Measurements from ENCODE around the gene BBS5. TPM values are rescaled to one million over a fixed set of nuclear protein-coding genes. Genes with fewer than 3 reads are reported as not detected.

BBS5 gene
- total RNA-seq, 1 experiment from 2014 or later: 1.9 TPM

GRCh38 chr2:169469952-169470572 is 9.2 kb upstream of the BBS5 start:
- Histone ChIP-seq H3K27me3 (ENCODE audit: control insufficient read depth, insufficient read depth, low read length) (no peaks in the 10 kb centered on the region), H3K4me3 (ENCODE audit: insufficient read depth, low read depth, low read length) (no peak overlapping the region), H3K36me3 (replicated peaks; ENCODE audit: control insufficient read depth, insufficient read depth, low read length) (no peaks in the 10 kb centered on the region)
- DNase-seq: no peak

DNA sequence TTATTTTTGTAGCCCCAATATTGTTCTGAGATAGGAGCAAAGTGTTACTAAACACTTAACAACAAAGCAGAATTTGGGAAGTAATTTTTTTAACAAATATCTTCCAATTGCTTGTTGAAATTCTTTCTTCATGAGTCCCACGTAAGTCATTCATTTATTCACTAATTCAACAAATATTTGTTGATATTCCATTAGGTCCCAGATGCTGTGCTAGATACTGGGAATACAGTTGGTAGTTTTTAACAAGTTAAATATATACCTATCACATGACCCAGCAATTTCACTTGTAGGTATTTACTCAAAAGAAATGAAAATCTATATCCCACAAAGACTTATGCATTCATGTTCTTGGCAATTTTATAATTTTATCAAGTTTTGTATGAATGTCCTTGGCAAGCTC is 7.0 kb upstream of the BBS5 start:
- DNase-seq: no peak
- no peak overlapping the region for H3K4me3 ChIP-seq (ENCODE audit: insufficient read depth, low read depth, low read length)
- no peaks in the 10 kb centered on the region for H3K27me3 ChIP-seq (ENCODE audit: control insufficient read depth, insufficient read depth, low read length)
- H3K36me3 ChIP-seq (replicated peaks; ENCODE audit: control insufficient read depth, insufficient read depth, low read length): no peaks in the 10 kb centered on the region

DNA sequence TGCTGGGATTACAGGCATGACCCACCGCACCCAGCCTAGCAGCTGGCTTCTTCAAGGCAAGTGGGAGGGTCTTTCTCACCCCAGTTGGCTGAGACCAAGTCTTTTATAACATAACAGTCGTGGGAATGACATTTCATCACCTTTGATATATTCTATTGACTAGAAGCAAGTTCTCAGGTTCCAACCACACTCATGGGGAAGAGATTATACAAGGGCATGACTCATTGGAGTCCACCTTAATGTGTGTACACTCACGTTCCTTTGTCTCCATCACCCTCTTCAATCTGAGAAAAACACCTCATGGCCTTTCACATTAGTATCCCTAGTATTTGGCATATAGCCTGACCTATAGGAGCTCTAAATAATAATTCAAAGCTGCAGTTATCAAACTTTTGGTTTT is 2.8 kb upstream of the BBS5 start:
- no peak overlapping the region for H3K4me3 ChIP-seq (ENCODE audit: insufficient read depth, low read depth, low read length)
- DNase-seq: no peak
- H3K36me3 ChIP-seq (replicated peaks; ENCODE audit: control insufficient read depth, insufficient read depth, low read length): no peaks in the 10 kb centered on the region
- peaks cover 22% of the 10 kb centered on the region for H3K27me3 ChIP-seq (ENCODE audit: control insufficient read depth, insufficient read depth, low read length)

DNA sequence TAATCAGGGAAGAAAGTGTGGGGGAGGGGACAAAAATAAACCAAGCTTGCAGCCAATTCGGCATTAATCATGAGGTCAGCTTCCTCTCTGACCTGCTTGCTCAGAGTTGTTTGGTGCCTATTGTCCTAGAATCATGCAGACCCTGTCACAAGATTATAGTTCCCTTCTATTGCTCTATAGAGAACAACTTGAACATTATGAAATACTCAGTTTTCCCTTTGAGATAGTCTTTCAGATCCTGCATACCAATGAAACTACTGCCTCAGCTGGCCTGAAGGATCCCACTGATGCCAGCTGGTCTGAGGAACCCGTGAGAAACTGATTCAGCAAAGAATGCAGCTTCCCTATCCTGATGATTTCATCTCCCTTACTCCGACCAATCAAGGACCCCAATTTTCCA is 955 bp upstream of the BBS5 start:
- Histone ChIP-seq H3K27me3 (ENCODE audit: control insufficient read depth, insufficient read depth, low read length) (peaks cover 25% of the 10 kb centered on the region), H3K4me3 (ENCODE audit: insufficient read depth, low read depth, low read length) (no peak overlapping the region), H3K36me3 (replicated peaks; ENCODE audit: control insufficient read depth, insufficient read depth, low read length) (no peaks in the 10 kb centered on the region)
- DNase-seq: no peak

DNA sequence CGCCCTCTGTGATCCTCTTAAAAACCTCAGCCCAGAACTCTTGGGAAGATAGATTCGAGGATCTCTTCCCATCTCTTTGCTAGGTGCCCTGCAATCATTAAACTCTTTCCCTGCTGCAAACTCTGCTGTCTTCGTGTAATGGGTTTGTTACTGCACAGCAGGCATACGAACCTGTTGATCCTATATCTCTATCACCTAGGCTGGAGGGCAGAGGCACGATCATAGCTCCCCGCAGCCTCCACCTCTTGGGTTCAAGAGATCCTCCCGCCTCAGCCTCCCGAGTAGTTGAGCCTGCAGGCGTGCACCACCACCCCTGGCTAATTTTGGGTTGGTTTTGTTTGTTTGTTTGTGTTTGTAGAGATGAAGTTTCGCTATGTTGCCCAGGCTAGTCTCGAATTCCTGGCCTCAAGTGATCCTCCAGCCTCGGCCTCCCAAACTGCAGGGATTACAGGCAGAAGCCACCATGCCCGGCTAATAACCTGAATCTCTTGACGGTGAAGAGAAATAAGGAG is 493 bp upstream of the BBS5 start:
- Histone ChIP-seq H3K36me3 (replicated peaks; ENCODE audit: control insufficient read depth, insufficient read depth, low read length) (no peaks in the 10 kb centered on the region), H3K27me3 (ENCODE audit: control insufficient read depth, insufficient read depth, low read length) (peaks cover 25% of the 10 kb centered on the region), H3K4me3 (ENCODE audit: insufficient read depth, low read depth, low read length) (peak overlapping the region; percentile 76)
- no peak for DNase-seq

DNA sequence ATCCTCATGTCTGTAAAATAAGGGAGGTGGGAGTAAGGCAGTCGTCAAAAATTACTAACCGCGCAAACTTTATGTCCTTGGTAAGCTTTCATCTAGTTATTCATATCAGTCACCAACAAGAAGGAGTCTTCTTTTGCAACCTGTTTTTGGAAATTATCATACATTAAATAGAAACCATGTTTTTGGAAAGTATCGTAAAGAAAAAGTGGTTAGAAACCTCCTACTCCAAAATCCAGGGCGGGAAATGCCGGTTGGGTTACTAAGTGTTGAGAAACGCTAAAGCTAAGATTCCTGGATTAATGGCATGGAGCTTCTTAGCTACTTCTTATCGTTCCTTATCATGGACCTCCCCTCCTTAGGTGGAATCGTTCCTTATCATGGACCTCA is 778 bp downstream of the BBS5 start:
- H3K36me3 ChIP-seq (replicated peaks; ENCODE audit: control insufficient read depth, insufficient read depth, low read length): no peaks in the 10 kb centered on the region
- DNase-seq: no peak
- peak overlapping the region; percentile 76 for H3K4me3 ChIP-seq (ENCODE audit: insufficient read depth, low read depth, low read length)
- peaks cover 25% of the 10 kb centered on the region for H3K27me3 ChIP-seq (ENCODE audit: control insufficient read depth, insufficient read depth, low read length)

DNA sequence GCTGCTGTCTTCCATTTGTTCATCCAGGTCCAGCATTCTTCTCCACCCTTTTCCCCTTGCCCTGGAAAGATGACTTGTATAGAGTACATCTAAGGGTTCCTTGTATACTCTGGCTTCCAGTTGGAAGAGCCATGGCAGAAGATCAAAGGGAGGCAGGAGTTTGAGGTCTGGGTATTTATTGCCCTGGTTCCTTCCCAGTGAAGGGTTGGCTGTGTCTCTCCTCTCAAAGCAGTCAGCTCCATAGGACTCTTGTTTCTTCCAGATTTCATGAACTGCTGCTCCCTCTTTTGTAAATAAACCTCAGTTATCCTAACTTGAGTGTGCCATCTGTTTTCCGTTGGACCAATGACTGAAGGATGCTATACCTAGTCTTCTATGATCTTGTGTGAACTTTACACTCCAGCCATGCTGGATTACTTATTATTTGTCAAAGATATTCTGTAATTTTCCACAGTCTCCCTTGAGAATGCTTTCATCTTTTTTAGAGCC is 6.4 kb downstream of the BBS5 start:
- no peak for DNase-seq
- peaks cover 3% of the 10 kb centered on the region; the same call in 1 of the 2 replicates for H3K27me3 ChIP-seq (ENCODE audit: control insufficient read depth, insufficient read depth, low read length)

GRCh38 chr2:169486487-169486886 is 7.2 kb downstream of the BBS5 start:
- DNase-seq: no peak
- H3K27me3 ChIP-seq (ENCODE audit: control insufficient read depth, insufficient read depth, low read length): peaks cover 2% of the 10 kb centered on the region; the same call in 1 of the 2 replicates
- H3K4me3 ChIP-seq (ENCODE audit: insufficient read depth, low read depth, low read length): no peak overlapping the region
- H3K36me3 ChIP-seq (replicated peaks; ENCODE audit: control insufficient read depth, insufficient read depth, low read length): no peaks in the 10 kb centered on the region

More for the DNA sequence above, 6.4 kb downstream of the BBS5 start:
- H3K36me3 ChIP-seq (replicated peaks; ENCODE audit: control insufficient read depth, insufficient read depth, low read length): no peaks in the 10 kb centered on the region
- no peak overlapping the region for H3K4me3 ChIP-seq (ENCODE audit: insufficient read depth, low read depth, low read length)

- no peaks in the 10 kb centered on the region for H3K27me3 ChIP-seq (ENCODE audit: control insufficient read depth, insufficient read depth, low read length)
- no peaks in the 10 kb centered on the region for H3K36me3 ChIP-seq (replicated peaks; ENCODE audit: control insufficient read depth, insufficient read depth, low read length)
- no peak for DNase-seq
- no peak overlapping the region for H3K4me3 ChIP-seq (ENCODE audit: insufficient read depth, low read depth, low read length)
These were observed 11.5 kb downstream of the BBS5 start for GRCh38 chr2:169490834-169491233.

DNA sequence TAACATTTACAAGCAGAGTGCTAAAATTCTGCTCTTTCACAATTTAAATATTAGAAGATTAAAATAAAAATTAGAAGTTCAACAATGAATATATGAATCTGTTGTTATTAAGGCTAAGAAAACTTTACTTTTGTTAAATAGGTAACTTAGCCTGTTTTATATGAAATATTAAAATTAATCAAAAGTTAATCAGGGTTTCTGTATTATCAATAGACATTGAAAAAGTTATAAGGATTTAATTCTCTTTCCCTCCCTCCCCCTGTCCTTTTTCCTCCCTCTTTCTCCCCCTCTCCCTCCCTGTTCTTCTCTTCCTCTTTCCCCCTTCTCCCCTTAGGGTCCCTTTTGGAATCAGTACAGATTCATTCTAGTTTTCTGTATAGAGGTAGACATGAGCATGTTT is 12.1 kb downstream of the BBS5 start:
- DNase-seq: no peak
- H3K27me3 ChIP-seq (ENCODE audit: control insufficient read depth, insufficient read depth, low read length): no peaks in the 10 kb centered on the region
- H3K4me3 ChIP-seq (ENCODE audit: insufficient read depth, low read depth, low read length): no peak overlapping the region
- H3K36me3 ChIP-seq (replicated peaks; ENCODE audit: control insufficient read depth, insufficient read depth, low read length): no peaks in the 10 kb centered on the region

GRCh38 chr2:169493360-169493759 is 14.1 kb downstream of the BBS5 start:
- H3K27me3 ChIP-seq (ENCODE audit: control insufficient read depth, insufficient read depth, low read length): no peaks in the 10 kb centered on the region
- H3K36me3 ChIP-seq (replicated peaks; ENCODE audit: control insufficient read depth, insufficient read depth, low read length): no peaks in the 10 kb centered on the region
- no peak for DNase-seq
- H3K4me3 ChIP-seq (ENCODE audit: insufficient read depth, low read depth, low read length): no peak overlapping the region

- no peak overlapping the region for H3K4me3 ChIP-seq (ENCODE audit: insufficient read depth, low read depth, low read length)
- no peak for DNase-seq
- no peaks in the 10 kb centered on the region for H3K36me3 ChIP-seq (replicated peaks; ENCODE audit: control insufficient read depth, insufficient read depth, low read length)
- no peaks in the 10 kb centered on the region for H3K27me3 ChIP-seq (ENCODE audit: control insufficient read depth, insufficient read depth, low read length)
These were observed 16.1 kb downstream of the BBS5 start for GRCh38 chr2:169495310-169495928.

- no peaks in the 10 kb centered on the region for H3K36me3 ChIP-seq (replicated peaks; ENCODE audit: control insufficient read depth, insufficient read depth, low read length)
These were observed 25.4 kb downstream of the BBS5 start for GRCh38 chr2:169504651-169505050.

DNA sequence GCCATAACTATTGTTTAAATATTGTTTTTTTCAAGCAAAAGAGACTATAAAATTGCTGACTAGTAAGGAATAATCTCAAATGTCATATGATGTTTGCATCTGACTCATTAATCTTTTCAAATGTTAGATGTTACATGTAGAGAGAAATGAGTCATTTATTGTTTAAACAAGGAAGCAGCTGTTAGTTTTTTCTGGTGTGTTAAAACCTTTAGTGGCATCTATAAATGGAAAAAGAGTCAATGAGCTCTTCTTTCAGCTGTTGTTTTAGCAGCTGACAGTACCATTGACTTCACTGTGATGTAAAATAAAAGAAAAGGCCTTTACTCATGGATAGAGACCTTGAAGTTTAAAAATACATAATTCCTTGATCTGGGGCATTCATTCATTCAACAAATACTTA is 28.4 kb downstream of the BBS5 start:
- H3K27me3 ChIP-seq (ENCODE audit: control insufficient read depth, insufficient read depth, low read length): no peaks in the 10 kb centered on the region
- no peaks in the 10 kb centered on the region for H3K36me3 ChIP-seq (replicated peaks; ENCODE audit: control insufficient read depth, insufficient read depth, low read length)
- no peak overlapping the region for H3K4me3 ChIP-seq (ENCODE audit: insufficient read depth, low read depth, low read length)
- DNase-seq: no peak

More at GRCh38 chr2:169504651-169505050, 25.4 kb downstream of the BBS5 start:
- no peak overlapping the region for H3K4me3 ChIP-seq (ENCODE audit: insufficient read depth, low read depth, low read length)
- no peak for DNase-seq
- H3K27me3 ChIP-seq (ENCODE audit: control insufficient read depth, insufficient read depth, low read length): no peaks in the 10 kb centered on the region

GRCh38 chr2:169509298-169509885 is 30.1 kb downstream of the BBS5 start, which contains the start of gene KLHL41:
KLHL41 (plus strand) TSS chr2:169509702; CDS start chr2:169509779, 77 bp downstream.
- peak; percentile 32 for DNase-seq
- H3K4me3 ChIP-seq (ENCODE audit: insufficient read depth, low read depth, low read length): no peak within 1 kb of the TSS
- no peaks in the 10 kb centered on the region for H3K27me3 ChIP-seq (ENCODE audit: control insufficient read depth, insufficient read depth, low read length)
- no peaks in the 10 kb centered on the region for H3K36me3 ChIP-seq (replicated peaks; ENCODE audit: control insufficient read depth, insufficient read depth, low read length)
